PFSK-1 (cell line): Measurements from ENCODE around the gene GLIPR1L1.

Experiments
- POLR2AphosphoS5 ChIP-seq: IDR thresholded peaks from 2 replicates; pipeline ENCODE4 v1.6.1; 2012; ENCODE audit warnings: low read depth, mild to moderate bottlenecking, control low read depth, low read length, moderate library complexity
- SIN3A ChIP-seq: IDR thresholded peaks from 2 replicates; pipeline ENCODE4 v1.6.1; 2012; ENCODE audit warnings: mild to moderate bottlenecking, low read length, moderate library complexity, borderline replicate concordance; ENCODE audit not compliant: insufficient read depth
- TAF1 ChIP-seq: IDR thresholded peaks from 2 replicates; pipeline ENCODE4 v1.6.1; 2012; ENCODE audit warnings: low read length, control low read depth, borderline replicate concordance; ENCODE audit not compliant: insufficient read depth

DNA sequence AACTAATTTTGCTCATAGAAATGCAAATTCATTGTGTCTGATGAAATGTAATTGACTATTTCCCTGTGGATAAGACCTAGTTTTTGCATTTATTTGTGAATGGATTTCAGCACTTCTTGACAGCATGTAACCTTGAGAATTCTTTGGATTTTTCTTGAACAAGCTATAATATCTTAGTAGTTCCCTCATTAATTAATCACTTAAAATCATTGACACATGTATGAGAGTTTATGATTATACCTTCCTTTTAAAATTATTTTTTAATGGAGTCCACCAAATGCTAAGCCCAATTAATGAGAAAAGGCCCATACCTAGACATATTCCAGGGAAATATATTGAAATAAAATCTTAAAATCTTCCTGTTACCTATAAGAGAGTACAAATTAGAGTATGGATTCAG, 73.2 kb downstream of the GLIPR1L1 start:
- TF ChIP-seq SIN3A, result no peak
- no peak for TF ChIP-seq TAF1
- TF ChIP-seq POLR2AphosphoS5, result no peak
